ENCODE data around the gene EEF1AKMT3.

The EEF1AKMT3 gene

DNA sequence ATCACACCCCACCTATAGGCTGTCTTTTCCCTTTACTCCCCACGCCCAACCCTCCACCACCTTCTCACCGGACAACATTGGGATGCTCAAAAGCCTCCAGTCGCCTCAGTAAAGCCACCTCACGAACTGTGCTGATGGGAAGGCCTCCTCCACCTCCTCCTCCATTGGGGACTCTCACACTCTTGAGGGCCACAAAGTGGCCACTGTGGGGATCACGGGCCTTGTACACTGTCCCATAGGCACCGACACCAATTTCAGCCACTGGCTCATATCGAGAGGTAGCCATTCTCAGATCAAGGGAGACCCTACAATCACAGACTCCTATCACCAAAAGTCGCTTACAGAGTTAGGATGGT, 21.0 kb upstream of the EEF1AKMT3 start:
- no peak for DNase-seq (ENCODE audit: low read depth)

GRCh38 chr12:57751788-57752667, 20.4 kb upstream of the EEF1AKMT3 start, which contains the start of gene CDK4:
CDK4 (minus strand) TSS chr12:57752310; CDS start chr12:57751717, 593 bp downstream.
- DNase-seq (ENCODE audit: low read depth) = peak; percentile 98

GRCh38 chr12:57752668-57753000, 19.8 kb upstream of the EEF1AKMT3 start:
- no peak for DNase-seq (ENCODE audit: low read depth)

DNA sequence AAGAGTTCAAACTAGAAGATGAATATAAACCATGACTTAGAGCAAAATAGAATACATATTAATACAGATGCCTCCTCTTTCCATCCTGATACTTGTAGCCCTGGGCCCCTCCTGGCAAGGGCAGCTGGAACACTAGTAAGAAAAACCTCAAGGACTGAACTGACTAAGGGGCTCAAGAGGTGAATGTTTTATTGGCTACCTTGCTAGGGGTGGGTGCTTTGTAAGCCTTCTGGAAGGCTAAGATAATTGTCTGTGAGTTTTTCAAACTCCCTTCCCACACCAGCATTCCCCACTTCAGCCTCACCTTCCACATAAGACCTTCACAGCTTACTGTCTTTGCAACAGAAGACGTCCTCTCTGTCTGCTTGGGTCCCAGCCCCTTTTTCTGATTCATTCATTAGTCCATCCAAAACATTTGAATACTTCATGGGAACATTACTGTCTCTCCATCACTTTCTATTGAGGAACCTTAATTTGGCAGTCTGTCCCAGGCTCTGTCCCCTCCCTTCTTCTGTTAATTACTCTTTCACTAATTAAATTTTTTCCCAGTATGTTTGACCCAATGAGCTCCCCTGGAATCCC, 18.6 kb upstream of the EEF1AKMT3 start:
- DNase-seq (ENCODE audit: low read depth) = no peak

- peak; percentile 82 for DNase-seq (ENCODE audit: low read depth)
Measured at GRCh38 chr12:57754411-57755193, 17.8 kb upstream of the EEF1AKMT3 start, which contains the start of gene MARCHF9. MARCHF9 (plus strand) TSS chr12:57755103; CDS start chr12:57755529, 426 bp downstream.

GRCh38 chr12:57755194-57755453, 17.3 kb upstream of the EEF1AKMT3 start:
- no peak for DNase-seq (ENCODE audit: low read depth)

GRCh38 chr12:57755454-57756372, 16.7 kb upstream of the EEF1AKMT3 start:
- no peak for DNase-seq (ENCODE audit: low read depth)

DNA sequence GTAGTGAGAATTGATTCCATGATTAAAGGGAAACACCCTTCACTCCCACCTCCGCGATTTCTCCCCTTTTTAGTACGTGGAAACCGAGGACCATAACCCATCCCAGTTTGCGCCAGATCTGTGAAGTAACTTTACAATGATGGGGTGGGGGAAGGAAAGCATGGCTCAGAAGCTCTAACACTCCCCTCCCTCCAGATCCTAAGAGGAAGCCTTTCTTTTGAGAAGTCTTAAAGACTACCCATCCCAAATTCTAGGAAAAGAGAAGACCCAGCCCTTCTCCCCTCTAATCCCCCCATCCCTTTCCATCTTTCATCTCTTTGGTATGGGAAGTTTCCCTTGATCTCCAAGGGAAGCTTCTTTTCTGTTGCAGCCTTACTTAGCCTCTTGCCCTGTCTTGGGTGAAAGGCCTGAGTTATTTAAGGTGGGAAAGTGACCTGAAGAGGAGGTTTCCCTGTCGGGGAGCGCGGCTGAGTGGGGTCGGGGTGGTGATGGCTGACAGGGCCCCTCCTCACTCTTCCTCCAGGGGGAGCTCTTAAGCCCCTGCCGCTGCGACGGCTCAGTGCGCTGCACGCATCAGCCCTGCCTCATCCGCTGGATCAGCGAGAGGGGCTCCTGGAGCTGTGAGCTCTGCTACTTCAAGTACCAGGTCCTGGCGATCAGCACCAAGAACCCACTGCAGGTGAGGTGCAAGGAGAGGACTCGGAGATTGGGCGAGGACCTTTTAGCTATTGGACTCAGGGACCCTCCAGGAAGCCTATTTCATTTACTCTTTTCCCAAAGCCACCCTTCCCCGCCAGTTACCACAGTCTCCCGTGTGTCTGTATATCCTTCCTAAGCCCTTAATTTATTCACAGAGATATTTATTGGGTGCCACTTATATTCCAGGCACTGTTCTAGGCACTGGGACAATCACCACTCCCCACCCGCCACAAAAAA, 15.7 kb upstream of the EEF1AKMT3 start:
- DNase-seq (ENCODE audit: low read depth) = peak; percentile 70

DNA sequence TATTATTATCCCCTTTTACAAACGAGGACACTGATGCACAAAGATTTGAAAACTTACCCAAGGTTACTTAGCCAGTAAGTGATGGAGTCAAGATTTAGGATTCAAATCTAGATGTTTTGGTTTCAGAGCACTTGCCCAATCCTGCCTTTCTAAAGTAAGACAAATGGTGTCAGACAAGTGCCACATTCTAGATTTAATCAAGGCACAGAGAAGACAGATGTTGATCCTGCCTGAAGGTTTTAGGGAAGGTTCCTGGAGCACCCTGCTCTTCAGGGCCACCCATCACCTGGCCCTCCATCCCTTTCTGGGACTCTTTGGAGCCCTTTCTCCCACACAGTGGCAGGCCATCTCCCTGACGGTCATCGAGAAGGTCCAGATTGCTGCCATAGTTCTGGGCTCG, 14.6 kb upstream of the EEF1AKMT3 start:
- no peak for DNase-seq (ENCODE audit: low read depth)

DNA sequence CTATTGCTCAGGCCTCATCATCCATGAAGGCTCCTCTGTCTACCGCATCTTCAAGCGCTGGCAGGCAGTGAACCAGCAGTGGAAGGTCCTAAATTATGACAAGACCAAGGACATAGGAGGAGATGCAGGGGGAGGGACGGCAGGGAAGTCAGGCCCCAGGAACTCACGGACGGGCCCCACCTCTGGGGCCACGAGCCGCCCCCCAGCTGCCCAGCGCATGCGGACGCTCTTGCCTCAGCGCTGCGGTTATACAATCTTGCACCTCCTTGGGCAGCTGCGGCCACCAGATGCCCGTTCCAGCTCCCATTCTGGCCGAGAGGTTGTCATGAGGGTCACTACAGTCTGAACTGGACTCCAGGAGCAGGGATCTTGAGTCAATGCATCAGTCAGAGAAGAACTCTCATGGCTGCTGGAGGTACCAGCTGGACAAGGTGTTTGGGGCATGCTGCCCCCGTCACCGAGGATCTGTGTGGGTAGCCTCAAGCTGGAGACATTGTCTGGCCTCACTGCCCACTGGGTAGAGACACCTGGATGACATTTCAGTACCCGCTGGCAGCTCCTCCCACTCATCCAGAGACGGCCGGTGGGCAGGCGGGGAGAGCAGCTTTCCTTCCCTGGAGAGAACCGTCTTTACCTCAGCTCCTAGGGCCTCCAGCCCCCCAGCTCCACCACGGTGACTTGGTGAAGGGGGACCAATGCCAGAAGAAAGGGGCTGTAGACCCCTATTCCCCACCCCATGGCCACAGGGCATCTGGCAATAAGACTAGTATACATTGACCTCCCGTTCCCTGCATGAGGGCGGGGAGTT, 13.7 kb upstream of the EEF1AKMT3 start:
- DNase-seq (ENCODE audit: low read depth) = no peak

DNA sequence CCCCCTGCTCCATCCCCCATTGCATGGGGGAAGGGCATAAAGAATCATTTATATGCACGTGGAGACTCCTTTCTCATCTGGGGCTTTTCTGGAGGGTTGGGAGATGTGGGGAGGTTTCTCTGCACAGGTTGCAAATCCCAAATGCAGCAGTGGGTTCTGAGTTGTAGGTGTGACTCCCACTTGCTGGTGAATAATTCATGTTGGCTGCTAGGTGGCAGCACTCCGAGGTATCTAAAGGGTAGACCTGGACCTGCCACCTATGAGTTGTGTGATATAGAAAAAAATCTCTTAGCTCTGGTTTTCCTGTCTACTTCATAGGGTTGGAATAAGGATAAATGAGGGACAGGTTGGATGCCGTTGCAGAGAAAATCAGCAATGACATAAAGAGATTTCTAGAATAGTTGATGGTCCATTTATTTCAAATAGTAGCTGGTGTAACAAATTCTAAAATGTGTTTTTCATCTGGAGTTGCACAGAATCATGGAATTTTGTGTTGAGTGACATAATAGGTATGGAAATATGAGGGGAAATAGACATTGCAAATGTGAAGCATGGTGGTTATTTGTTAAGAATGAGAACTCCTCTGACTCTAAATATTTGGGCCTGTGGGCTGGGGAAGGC, 12.9 kb upstream of the EEF1AKMT3 start:
- DNase-seq (ENCODE audit: low read depth) = no peak

GRCh38 chr12:57760347-57760982, 11.9 kb upstream of the EEF1AKMT3 start:
- no peak for DNase-seq (ENCODE audit: low read depth)

DNA sequence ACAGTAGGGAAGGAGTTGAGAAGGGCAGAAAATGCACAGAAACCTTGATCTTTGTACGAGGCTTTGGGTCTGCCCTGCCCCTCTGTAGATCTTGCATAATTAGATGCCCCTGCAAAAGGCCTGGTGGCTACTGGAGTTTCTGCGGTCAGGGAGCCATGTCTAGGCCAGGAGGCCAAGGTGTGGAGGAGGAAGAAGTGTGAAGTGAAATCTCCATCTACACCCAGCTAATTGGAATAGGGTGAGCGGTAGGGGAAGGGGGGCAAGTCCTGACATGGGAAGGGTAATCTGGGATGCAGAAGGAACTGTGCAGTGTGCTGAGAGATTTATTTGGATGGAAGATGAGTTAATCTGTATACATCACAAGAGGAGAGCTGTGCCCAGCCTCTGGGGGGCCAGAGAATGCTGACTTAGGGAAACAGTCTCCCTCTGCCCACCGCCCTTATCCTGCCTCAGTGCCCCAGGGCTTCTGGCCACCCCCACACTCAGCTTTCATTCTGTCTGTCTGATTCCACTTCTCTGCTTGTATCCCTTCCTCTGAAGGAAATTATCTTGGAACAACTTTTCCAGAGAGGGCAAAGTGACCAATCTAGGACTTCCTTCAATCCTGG, 10.9 kb upstream of the EEF1AKMT3 start:
- DNase-seq (ENCODE audit: low read depth) = no peak

- DNase-seq (ENCODE audit: low read depth) = no peak
Measured at GRCh38 chr12:57762463-57762862, 10.0 kb upstream of the EEF1AKMT3 start.

DNA sequence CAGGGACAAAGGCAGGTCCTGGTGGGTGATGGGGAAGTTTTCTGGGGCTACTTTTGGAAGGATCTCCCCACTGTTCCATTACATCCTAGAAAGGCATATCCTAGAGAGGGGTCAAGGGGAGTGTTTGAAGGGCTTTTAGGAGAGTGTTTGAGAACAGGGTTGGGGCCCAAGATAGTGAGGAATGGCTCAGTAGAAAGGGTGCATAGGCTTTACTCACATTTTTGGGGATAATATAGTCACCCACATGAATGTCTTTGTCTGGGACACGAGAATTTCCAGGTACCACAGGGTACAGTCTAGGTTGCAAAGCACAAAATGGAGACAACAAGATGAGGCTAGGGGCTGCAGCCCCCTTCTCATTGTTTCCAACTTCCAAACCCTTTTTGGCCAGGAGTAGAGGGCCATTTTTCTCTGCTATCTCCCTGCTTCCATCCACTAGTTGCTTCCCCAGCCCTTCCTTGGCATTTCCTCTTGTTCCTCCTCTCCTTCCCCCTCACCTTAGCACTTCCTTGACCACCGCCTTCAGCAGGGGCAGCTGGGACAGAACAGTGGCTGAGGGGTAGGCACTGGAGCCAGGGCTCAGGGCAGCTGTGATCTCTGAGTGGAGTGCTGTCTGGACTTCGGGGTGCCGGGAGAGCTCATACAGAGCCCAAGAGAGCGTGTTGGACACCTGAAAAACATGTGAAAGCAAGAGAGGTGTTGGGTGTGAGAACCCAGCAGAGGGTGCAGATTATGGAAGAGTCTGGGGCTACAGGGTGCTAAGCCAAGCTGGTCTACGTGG, 8.3 kb upstream of the EEF1AKMT3 start:
- DNase-seq (ENCODE audit: low read depth) = no peak

DNA sequence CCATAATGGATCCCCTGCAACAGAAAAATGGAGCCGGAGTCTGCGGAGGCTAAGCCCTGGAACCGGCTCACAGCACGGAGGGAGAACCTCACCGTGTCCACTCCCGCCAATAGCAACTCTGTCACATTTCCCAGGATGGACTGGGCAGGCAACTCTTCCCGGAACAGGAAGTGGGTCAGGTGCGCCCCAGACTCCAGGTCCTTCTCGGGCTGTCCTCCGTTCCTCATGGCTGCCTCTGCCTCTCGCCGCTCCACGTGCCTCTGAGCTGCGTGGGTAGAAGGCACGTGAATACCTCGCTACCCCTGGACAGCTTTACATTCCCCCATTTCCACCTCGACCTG, 7.8 kb upstream of the EEF1AKMT3 start:
- no peak for DNase-seq (ENCODE audit: low read depth)

DNA sequence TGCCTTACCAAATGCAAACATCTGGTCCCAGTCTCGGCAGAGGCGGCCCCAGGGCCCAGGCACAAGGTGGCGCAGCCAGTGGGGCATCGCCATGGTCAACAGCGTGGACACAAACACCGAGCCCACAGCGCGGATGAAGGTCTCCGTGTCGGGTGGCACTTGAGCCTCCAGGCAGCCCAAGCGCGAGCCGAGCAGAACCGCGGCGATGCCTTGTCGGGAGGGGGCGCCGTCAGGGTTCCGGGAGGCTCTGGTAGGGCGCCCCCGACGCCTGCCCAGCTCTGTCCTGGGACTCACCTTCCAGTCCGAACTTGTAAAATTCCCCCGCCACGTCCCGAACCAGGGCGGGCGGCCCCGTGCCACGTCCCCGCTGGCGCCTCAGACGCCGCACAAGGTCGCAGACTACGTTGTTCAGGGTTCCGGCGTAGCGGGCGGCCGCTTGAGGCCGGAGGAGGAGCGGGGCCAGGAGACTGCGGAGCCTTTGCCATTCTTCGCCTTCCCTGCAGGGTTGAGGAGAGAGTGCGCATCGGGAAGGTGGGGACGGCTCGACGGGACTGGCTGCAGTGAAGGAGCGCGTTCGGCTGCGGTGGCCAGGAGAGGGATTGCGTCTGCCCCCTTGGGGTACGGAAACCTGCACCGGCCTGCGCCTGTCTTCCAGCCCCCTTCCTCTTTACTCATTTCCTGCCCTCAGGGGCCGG, 7.3 kb upstream of the EEF1AKMT3 start:
- DNase-seq (ENCODE audit: low read depth) = peak; percentile 62

All from activated T-cell treated with anti-CD3 and anti-CD28 coated beads for 48 hours (primary cell).